Astrocyte of the spinal cord (primary cell): Measurements from ENCODE around the gene GPR141.

Experiments
- DNase-seq: peaks from one replicate; pipeline ENCODE4 v3.0.0; 2011; ENCODE audit warnings: low read depth, low spot score
- H3K4me3 ChIP-seq: 2 replicates; pipeline ENCODE4 v1.5.1; 2011; ENCODE audit warnings: low read depth, mild to moderate bottlenecking, low read length, moderate library complexity
- CTCF ChIP-seq: IDR thresholded peaks from 2 replicates; pipeline ENCODE4 v1.5.1; 2012; ENCODE audit warnings: low read depth, mild to moderate bottlenecking, low read length, inconsistent platforms
- in situ Hi-C: cut with HindIII; loops from 2 replicates; pipeline ENCODE4 v1.10.0; 2017; ENCODE audit warnings: low sequenced_read_pairs

GPR141 gene

GRCh38 chr7:37771342-37771741 is 87.8 kb downstream of the GPR141 start:
- in situ Hi-C loops: no loop called here
- DNase-seq: no peak
- no peak for TF ChIP-seq CTCF
- no peak overlapping the region for H3K4me3 ChIP-seq

- H3K4me3 ChIP-seq: no peak overlapping the region
- no peak for DNase-seq
- in situ Hi-C loops: no loop called here
- TF ChIP-seq CTCF: no peak
Observed at GRCh38 chr7:37771801-37772200, 88.2 kb downstream of the GPR141 start.

GRCh38 chr7:37775921-37776320 is 92.4 kb downstream of the GPR141 start:
- DNase-seq: no peak
- TF ChIP-seq CTCF: no peak
- in situ Hi-C loops: no loop called here

GRCh38 chr7:37781156-37781555 is 97.6 kb downstream of the GPR141 start:
- TF ChIP-seq CTCF: no peak
- no peak for DNase-seq
- H3K4me3 ChIP-seq: no peak overlapping the region
- in situ Hi-C loops: no loop called here

More at GRCh38 chr7:37775921-37776320, 92.4 kb downstream of the GPR141 start:
- H3K4me3 ChIP-seq: no peak overlapping the region

- TF ChIP-seq CTCF: no peak
- DNase-seq: no peak
- in situ Hi-C loops: no loop called here
- H3K4me3 ChIP-seq: no peak overlapping the region
Observed at GRCh38 chr7:37782166-37782565, 98.6 kb downstream of the GPR141 start.

- TF ChIP-seq CTCF: no peak
- no peak overlapping the region for H3K4me3 ChIP-seq
- in situ Hi-C loops: no loop called here
- no peak for DNase-seq
Observed at GRCh38 chr7:37784015-37784414, 100.4 kb downstream of the GPR141 start.
